ENCODE results near the gene CMAS.

CMAS gene

DNA sequence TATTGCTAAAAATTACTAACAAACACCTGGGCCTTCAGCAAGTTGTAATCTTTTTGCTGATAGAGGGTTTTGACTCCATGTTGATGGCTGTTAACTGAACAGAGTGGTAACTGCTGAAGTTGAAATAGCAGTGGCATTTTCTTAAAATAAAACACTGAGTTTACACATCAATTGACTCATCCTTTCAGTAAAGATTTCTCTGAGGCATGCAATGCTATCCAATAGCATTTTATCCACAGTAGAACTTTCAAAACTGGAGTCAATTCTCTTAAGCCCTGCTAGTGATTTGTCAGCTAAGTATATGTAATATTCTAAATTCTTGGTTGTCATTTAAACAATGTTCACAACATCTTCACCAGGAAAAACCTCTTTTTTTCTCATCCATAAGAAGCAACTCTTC, 59.5 kb downstream of the CMAS start:
- DNase-seq (no peak), ATAC-seq (ENCODE audit: insufficient read depth, low read depth) (no peak)
- no peaks in the 10 kb centered on the region for H3K9me3 ChIP-seq (ENCODE audit: insufficient read depth, low read length, severe bottlenecking)
- no peaks in the 10 kb centered on the region for H3K27me3 ChIP-seq (ENCODE audit: insufficient read depth, low read length, poor library complexity)
- no peak overlapping the region for H3K4me2 ChIP-seq (ENCODE audit: insufficient read depth, low read length)
- H3K27ac ChIP-seq (ENCODE audit: low read length), result no peak overlapping the region
- no peak overlapping the region for H3K4me3 ChIP-seq (ENCODE audit: low read depth in 1 of 2, low read length in 2 of 2)
- H3K36me3 ChIP-seq (ENCODE audit: insufficient read depth, low read length), result no peaks in the 10 kb centered on the region
- H2AFZ ChIP-seq (ENCODE audit: low read depth, low read length), result no peak overlapping the region
- H3K9ac ChIP-seq (ENCODE audit: low read depth, low read length), result no peak overlapping the region
- H3K4me1 ChIP-seq (ENCODE audit: insufficient read depth, low read length), result no peaks in the 10 kb centered on the region
- TF ChIP-seq, protein P1, sequence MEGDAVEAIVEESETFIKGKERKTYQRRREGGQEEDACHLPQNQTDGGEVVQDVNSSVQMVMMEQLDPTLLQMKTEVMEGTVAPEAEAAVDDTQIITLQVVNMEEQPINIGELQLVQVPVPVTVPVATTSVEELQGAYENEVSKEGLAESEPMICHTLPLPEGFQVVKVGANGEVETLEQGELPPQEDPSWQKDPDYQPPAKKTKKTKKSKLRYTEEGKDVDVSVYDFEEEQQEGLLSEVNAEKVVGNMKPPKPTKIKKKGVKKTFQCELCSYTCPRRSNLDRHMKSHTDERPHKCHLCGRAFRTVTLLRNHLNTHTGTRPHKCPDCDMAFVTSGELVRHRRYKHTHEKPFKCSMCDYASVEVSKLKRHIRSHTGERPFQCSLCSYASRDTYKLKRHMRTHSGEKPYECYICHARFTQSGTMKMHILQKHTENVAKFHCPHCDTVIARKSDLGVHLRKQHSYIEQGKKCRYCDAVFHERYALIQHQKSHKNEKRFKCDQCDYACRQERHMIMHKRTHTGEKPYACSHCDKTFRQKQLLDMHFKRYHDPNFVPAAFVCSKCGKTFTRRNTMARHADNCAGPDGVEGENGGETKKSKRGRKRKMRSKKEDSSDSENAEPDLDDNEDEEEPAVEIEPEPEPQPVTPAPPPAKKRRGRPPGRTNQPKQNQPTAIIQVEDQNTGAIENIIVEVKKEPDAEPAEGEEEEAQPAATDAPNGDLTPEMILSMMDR (IDR thresholded peaks at IDR 0.05; ENCODE audit: borderline replicate concordance, extremely low read depth, low read length, poor library complexity, severe bottlenecking), result no peak
- no peak for TF ChIP-seq EZH2 (IDR thresholded peaks at IDR 0.05; ENCODE audit: borderline replicate concordance, low read depth, low read length, severe bottlenecking)
- no peaks in the 10 kb centered on the region for H4K20me1 ChIP-seq (ENCODE audit: insufficient read depth, low read length)
- H3K79me2 ChIP-seq (ENCODE audit: insufficient read depth, low read length), result no peaks in the 10 kb centered on the region

DNA sequence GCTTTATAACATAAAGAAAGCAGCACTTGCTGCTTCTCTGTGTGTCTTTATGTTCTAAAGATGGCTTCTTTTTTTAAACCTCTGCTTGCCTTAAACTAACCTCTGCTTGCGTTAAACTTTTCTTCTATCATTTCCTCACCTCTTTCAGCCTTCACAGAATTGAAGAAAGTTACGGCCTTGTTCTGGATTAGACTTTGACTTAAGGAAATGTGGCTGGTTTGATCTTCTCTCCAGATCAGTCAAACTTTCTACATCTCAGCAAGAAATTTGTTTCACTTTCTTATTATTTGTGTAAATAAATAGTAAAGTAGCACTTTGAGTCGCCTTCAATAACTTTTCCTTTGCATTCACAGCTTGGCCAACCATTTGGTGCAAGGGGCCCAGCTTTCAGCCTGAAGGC, 64.2 kb downstream of the CMAS start:
- no peaks in the 10 kb centered on the region for H3K9me3 ChIP-seq (ENCODE audit: insufficient read depth, low read length, severe bottlenecking)
- H3K9ac ChIP-seq (ENCODE audit: low read depth, low read length), result no peak overlapping the region
- TF ChIP-seq, protein P1 (IDR thresholded peaks at IDR 0.05; ENCODE audit: borderline replicate concordance, extremely low read depth, low read length, poor library complexity, severe bottlenecking), result no peak
- no peak for TF ChIP-seq EZH2 (IDR thresholded peaks at IDR 0.05; ENCODE audit: borderline replicate concordance, low read depth, low read length, severe bottlenecking)
- ATAC-seq (ENCODE audit: insufficient read depth, low read depth), result no peak
- no peaks in the 10 kb centered on the region for H4K20me1 ChIP-seq (ENCODE audit: insufficient read depth, low read length)
- no peak overlapping the region for H2AFZ ChIP-seq (ENCODE audit: low read depth, low read length)
- no peak overlapping the region for H3K4me2 ChIP-seq (ENCODE audit: insufficient read depth, low read length)
- H3K4me3 ChIP-seq (ENCODE audit: low read depth in 1 of 2, low read length in 2 of 2), result no peak overlapping the region
- H3K27ac ChIP-seq (ENCODE audit: low read length), result no peak overlapping the region
- no peaks in the 10 kb centered on the region for H3K36me3 ChIP-seq (ENCODE audit: insufficient read depth, low read length)
- H3K27me3 ChIP-seq (ENCODE audit: insufficient read depth, low read length, poor library complexity), result no peaks in the 10 kb centered on the region
- no peak for DNase-seq
- no peaks in the 10 kb centered on the region for H3K4me1 ChIP-seq (ENCODE audit: insufficient read depth, low read length)
- H3K79me2 ChIP-seq (ENCODE audit: insufficient read depth, low read length), result no peaks in the 10 kb centered on the region
